Neural progenitor cell (in vitro differentiated cells): ENCODE measurements around the gene MRPL38. TPM values are rescaled to one million over a fixed set of nuclear protein-coding genes. Genes with fewer than 3 reads are reported as not detected.

Source experiments
- DNase-seq: peaks from one replicate; pipeline ENCODE4 v3.0.0-alpha.2; 2016; ENCODE audit warnings: low spot score
- H2AFZ ChIP-seq: fragments of 200-600 bp; sonication (generic); replicated peaks from 2 replicates; pipeline ENCODE4 v1.6.1; 2016; ENCODE audit warnings: antibody characterized with exemption
- H3F3A ChIP-seq: fragments of 200-600 bp; sonication (generic); 2 replicates; pipeline ENCODE4 v1.6.1; 2016; ENCODE audit warnings: antibody characterized with exemption, low read depth
- H3K27ac ChIP-seq: fragments of 200-600 bp; sonication (generic); 2 replicates; pipeline ENCODE4 v1.5.1; 2016; ENCODE audit warnings: mild to moderate bottlenecking
- H3K27me3 ChIP-seq: fragments of 200-600 bp; sonication (generic); 2 replicates; pipeline ENCODE4 v1.6.1; 2016; ENCODE audit warnings: mild to moderate bottlenecking, moderate library complexity
- H3K36me3 ChIP-seq: fragments of 200-600 bp; sonication (generic); 2 replicates; pipeline ENCODE4 v1.5.1; 2016
- H3K4me1 ChIP-seq: fragments of 200-600 bp; sonication (generic); 2 replicates; pipeline ENCODE4 v1.6.1; 2016; ENCODE audit warnings: mixed run types
- H3K4me2 ChIP-seq: fragments of 200-600 bp; sonication (generic); 2 replicates; pipeline ENCODE4 v1.6.1; 2016
- H3K4me3 ChIP-seq: fragments of 200-600 bp; sonication (generic); 2 replicates; pipeline ENCODE4 v1.5.1; 2016
- H3K79me2 ChIP-seq: fragments of 200-600 bp; sonication (generic); 2 replicates; pipeline ENCODE4 v1.6.1; 2016; ENCODE audit warnings: low read depth
- H3K9ac ChIP-seq: fragments of 200-600 bp; sonication (generic); 2 replicates; pipeline ENCODE4 v1.6.1; 2016
- H3K9me3 ChIP-seq: fragments of 200-600 bp; sonication (generic); 2 replicates; pipeline ENCODE4 v1.5.1; 2016; ENCODE audit warnings: low read depth
- H4K20me1 ChIP-seq: fragments of 200-600 bp; sonication (generic); 2 replicates; pipeline ENCODE4 v1.6.1; 2016; ENCODE audit warnings: low read depth
- H3K27ac Mint-ChIP-seq: 3 replicates; pipeline ENCODE4 v1.8.0; 2021; ENCODE audit warnings: mixed read lengths
- H3K27me3 Mint-ChIP-seq: 2 replicates; pipeline ENCODE4 v1.8.0; 2022; ENCODE audit warnings: low read depth, mild to moderate bottlenecking, inconsistent platforms, moderate library complexity, mixed read lengths; ENCODE audit not compliant: insufficient read depth
- H3K36me3 Mint-ChIP-seq: 3 replicates; pipeline ENCODE4 v1.8.0; 2021; ENCODE audit warnings: mixed read lengths
- H3K4me1 Mint-ChIP-seq: 3 replicates; pipeline ENCODE4 v1.8.0; 2021; ENCODE audit warnings: mixed read lengths
- H3K4me3 Mint-ChIP-seq: 3 replicates; pipeline ENCODE4 v1.8.0; 2021; ENCODE audit warnings: mild to moderate bottlenecking, moderate library complexity, mixed read lengths
- H3K9me3 Mint-ChIP-seq: 3 replicates; pipeline ENCODE4 v1.8.0; 2020; ENCODE audit warnings: mixed read lengths
- CTCF ChIP-seq: fragments of 200-600 bp; sonication (generic); IDR thresholded peaks from 2 replicates; pipeline ENCODE4 v1.5.1; 2017; ENCODE audit warnings: antibody characterized with exemption, mild to moderate bottlenecking
- EZH2 ChIP-seq: fragments of 200-600 bp; sonication (generic); IDR thresholded peaks from 2 replicates; pipeline ENCODE4 v1.6.1; 2017; ENCODE audit warnings: antibody characterized with exemption, mild to moderate bottlenecking, moderate library complexity
- EZH2phosphoT487 ChIP-seq: fragments of 200-600 bp; sonication (generic); IDR thresholded peaks from 2 replicates; pipeline ENCODE4 v1.6.1; 2017; ENCODE audit warnings: antibody characterized with exemption
- total RNA-seq: library from RNA; depleted of rRNA; stranded (reverse); fragments of >200 nt; gene quantifications from 2 replicates; pipeline ENCODE4 v1.2.3, GENCODE V29; 2015; ENCODE audit warnings: low replicate concordance

The MRPL38 gene
- total RNA-seq, 1 donor from 2014 or later, result 26.8 TPM

GRCh38 chr17:75898065-75898464 is 6.6 kb downstream of the MRPL38 start:
- Histone ChIP-seq H3K4me3 (no peak overlapping the region), H3K79me2 (peaks cover 30% of the 10 kb centered on the region), H3F3A (peaks cover 14% of the 10 kb centered on the region), H3K9me3 (no peaks in the 10 kb centered on the region), H3K36me3 (no peaks in the 10 kb centered on the region), H3K4me1 (peaks cover 16% of the 10 kb centered on the region), H4K20me1 (peaks cover 11% of the 10 kb centered on the region), H3K27ac (peak overlapping the region; percentile 8), H3K4me2 (no peak overlapping the region), H3K9ac (no peak overlapping the region), H2AFZ (no peak overlapping the region), H3K27me3 (no peaks in the 10 kb centered on the region)
- Mint-ChIP-seq H3K4me1 (peaks cover 26% of the 10 kb centered on the region), H3K27me3 (peaks cover 5% of the 10 kb centered on the region), H3K36me3 (peaks cover 2% of the 10 kb centered on the region), H3K9me3 (no peaks in the 10 kb centered on the region), H3K4me3 (peak overlapping the region; percentile 80), H3K27ac (no peak overlapping the region)
- TF ChIP-seq EZH2 (no peak), CTCF (no peak), EZH2phosphoT487 (no peak)
- no peak for DNase-seq

- peak overlapping the region; percentile 68 for H3K4me3 ChIP-seq
- Mint-ChIP-seq H3K27ac (peak overlapping the region; percentile 78), H3K4me3 (peak overlapping the region; percentile 80), H3K27me3 (peaks cover 5% of the 10 kb centered on the region), H3K4me1 (peaks cover 26% of the 10 kb centered on the region), H3K36me3 (peaks cover 2% of the 10 kb centered on the region), H3K9me3 (no peaks in the 10 kb centered on the region)
- no peaks in the 10 kb centered on the region for H3K36me3 ChIP-seq
- H3K9me3 ChIP-seq, result no peaks in the 10 kb centered on the region
- H3K4me2 ChIP-seq, result peak overlapping the region; percentile 78
- H3F3A ChIP-seq, result peaks cover 14% of the 10 kb centered on the region
- no peak for TF ChIP-seq CTCF
- no peak for TF ChIP-seq EZH2
- no peak for TF ChIP-seq EZH2phosphoT487
- H3K4me1 ChIP-seq, result peaks cover 16% of the 10 kb centered on the region
- peaks cover 26% of the 10 kb centered on the region for H3K79me2 ChIP-seq
- peak overlapping the region; percentile 70 for H2AFZ ChIP-seq
- DNase-seq, result peak; percentile 52
- peaks cover 11% of the 10 kb centered on the region for H4K20me1 ChIP-seq
- no peaks in the 10 kb centered on the region for H3K27me3 ChIP-seq
- no peak overlapping the region for H3K9ac ChIP-seq
- H3K27ac ChIP-seq, result peak overlapping the region; percentile 8
Observed at GRCh38 chr17:75897160-75898019, 7.3 kb downstream of the MRPL38 start.

- Histone ChIP-seq H3K9ac (peak within 1 kb of the TSS; percentile 4), H3K4me3 (peak within 1 kb of the TSS; percentile 68), H3K79me2 (peaks cover 26% of the 10 kb centered on the region), H3K4me1 (peaks cover 16% of the 10 kb centered on the region), H3K4me2 (peak within 1 kb of the TSS; percentile 78), H3F3A (peaks cover 14% of the 10 kb centered on the region), H3K9me3 (no peaks in the 10 kb centered on the region), H3K36me3 (no peaks in the 10 kb centered on the region), H4K20me1 (peaks cover 11% of the 10 kb centered on the region), H3K27ac (peak within 1 kb of the TSS; percentile 8), H3K27me3 (no peaks in the 10 kb centered on the region), H2AFZ (peak within 1 kb of the TSS; percentile 70)
- peaks cover 2% of the 10 kb centered on the region for H3K36me3 Mint-ChIP-seq
- H3K27ac Mint-ChIP-seq, result peak within 1 kb of the TSS; percentile 78
- TF ChIP-seq EZH2, result peak; percentile 37
- no peak for TF ChIP-seq EZH2phosphoT487
- peak; percentile 12 for TF ChIP-seq CTCF
- H3K4me3 Mint-ChIP-seq, result peak within 1 kb of the TSS; percentile 82
- H3K4me1 Mint-ChIP-seq, result peaks cover 28% of the 10 kb centered on the region
- no peaks in the 10 kb centered on the region for H3K9me3 Mint-ChIP-seq
- peaks cover 7% of the 10 kb centered on the region for H3K27me3 Mint-ChIP-seq
- peak; percentile 91 for DNase-seq
Observed at GRCh38 chr17:75896415-75897159, 8.1 kb downstream of the MRPL38 start, which contains the start of gene TRIM65. Gene TRIM65, minus strand, starts transcription at chr17:75896951. Its CDS starts 14 bp downstream, at chr17:75896937.
